Kidney (tissue), 14 donors: ENCODE data around the gene ADGRD1. TPM values are rescaled to one million over a fixed set of nuclear protein-coding genes. Genes with fewer than 3 reads are reported as not detected.
"Not testable (repeated sequence)": the region's sequence is repeated elsewhere in the genome, so short reads cannot be mapped to it uniquely, and the experiment has no call there.

Source experiments
- DNase-seq, 5 donors: peaks; one replicate each; pipeline ENCODE4 v3.0.0-alpha.2; 2013 to 2020
- FAIRE-seq: peaks from 2 replicates; lab custom pipeline; 2012; peaks lifted over from hg19 to GRCh38; lab: Jason Lieb, UNC
- H3K27ac ChIP-seq, 2 donors: one replicate each; pipeline ENCODE4 v1.7.0; 2013; ENCODE audit warnings: low read depth in 2 of 2, low read length in 2 of 2, inconsistent platforms in 1 of 2
- H3K27me3 ChIP-seq: one replicate; pipeline ENCODE4 v1.7.1; 2013; ENCODE audit warnings: low read length, inconsistent platforms; ENCODE audit not compliant: control insufficient read depth, insufficient read depth
- H3K36me3 ChIP-seq, 3 donors: one replicate each; pipeline versions ENCODE4 v1.7.0 to v1.7.1; 2013; ENCODE audit warnings: low read length in 3 of 3, control low read depth in 1 of 3, inconsistent platforms in 1 of 3; ENCODE audit not compliant: insufficient read depth in 3 of 3, control insufficient read depth in 2 of 3
- H3K4me1 ChIP-seq, 3 donors: one replicate each; pipeline versions ENCODE4 v1.7.0 to v1.7.1; 2013; ENCODE audit warnings: low read length in 3 of 3, inconsistent platforms in 1 of 3, low read depth in 1 of 3; ENCODE audit not compliant: control insufficient read depth in 2 of 3, insufficient read depth in 2 of 3
- H3K4me3 ChIP-seq, 3 donors: one replicate each; pipeline versions ENCODE4 v1.7.0 to v1.8.1; 2013; ENCODE audit warnings: low read length in 3 of 3, control low read depth in 1 of 3, inconsistent platforms in 1 of 3
- H3K9ac ChIP-seq, 3 donors: one replicate each; pipeline versions ENCODE4 v1.7.0 to v1.7.1; 2013; ENCODE audit warnings: low read length in 3 of 3, control low read depth in 1 of 3, inconsistent platforms in 1 of 3
- H3K9me3 ChIP-seq, 3 donors: one replicate each; pipeline versions ENCODE4 v1.7.0 to v1.7.1; 2013; ENCODE audit warnings: low read length in 3 of 3, control low read depth in 1 of 3, inconsistent platforms in 1 of 3; ENCODE audit not compliant: control insufficient read depth in 2 of 3, insufficient read depth in 1 of 3
- CTCF ChIP-seq: IDR thresholded peaks from 3 replicates; pipeline ENCODE4 v1.5.1; 2012; ENCODE audit warnings: mild to moderate bottlenecking, moderate library complexity, borderline replicate concordance; ENCODE audit not compliant: insufficient read depth; ENCODE audit errors: extremely low read depth
- intact Hi-C: fragments of 100-400 bp; cut with DNase I; formaldehyde crosslinking; loops from one replicate; pipeline ENCODE4 v1.11.1; 2022
- polyA plus RNA-seq: library from polyadenylated mRNA; stranded (reverse); fragments of 350-450 nt; fragmentation: Illumina TruSeq; extraction: RNeasy Lipid Tissue Mini Kit (QIAGEN cat#74804); gene quantifications from one replicate; pipeline ENCODE4 v1.2.3, GENCODE V29; 2014; ENCODE audit warnings: low read depth, low replicate concordance; ENCODE audit not compliant: insufficient read depth
- total RNA-seq: library from RNA; stranded (reverse); fragmentation: NEBNext Ultra II Directional; extraction: Animal tissue kit (Norgen Biotek cat#: 25700); gene quantifications from one replicate; pipeline ENCODE4 v1.2.1, GENCODE V29; 2021
- donor health status: control.
- donor health status: control.
- donor health status: control.
- donor health status: control.
- donor health status: control.
- donor health status: DM: yes; HTN: yes; CAD: no.
- donor health status: Normal renal cell carcinoma (clear cell type).

The ADGRD1 gene
- total and polyA plus RNA-seq, 2 donors from 2014 or later, result 1.7 to 6.7 TPM

DNA sequence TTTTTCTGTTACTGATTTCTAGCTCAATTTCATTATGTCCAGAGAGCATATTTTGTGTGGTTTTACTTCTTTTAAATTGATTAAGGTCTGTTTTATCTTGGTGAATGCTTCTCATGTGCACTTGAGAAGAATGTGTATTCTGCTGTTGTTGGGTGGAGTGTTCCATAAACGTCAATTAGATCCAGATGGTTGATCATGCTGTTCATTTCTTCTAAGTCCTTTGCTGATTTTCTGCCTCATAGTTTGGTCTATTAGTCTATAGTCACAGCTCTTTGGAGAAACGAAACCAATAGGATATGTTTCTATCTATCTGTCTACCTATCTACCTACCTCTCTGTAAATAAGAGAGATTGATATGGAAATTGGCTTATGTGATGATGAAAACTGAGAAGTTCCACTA is 17.1 kb upstream of the ADGRD1 start:
- intact Hi-C loops, result no loop called here
- H3K4me1 ChIP-seq, result no peaks in the 10 kb centered on the region
- TF ChIP-seq CTCF, result no peak
- no peaks in the 10 kb centered on the region for H3K36me3 ChIP-seq
- FAIRE-seq (no peak), DNase-seq (no peak)
- H3K4me3 ChIP-seq, result no peak overlapping the region
- peaks cover 0 to 11% (median 2%) of the 10 kb centered on the region in 3 donors for H3K9me3 ChIP-seq
- H3K27me3 ChIP-seq, result no peaks in the 10 kb centered on the region
- H3K27ac ChIP-seq, result no peak overlapping the region
- H3K9ac ChIP-seq, result no peak overlapping the region

DNA sequence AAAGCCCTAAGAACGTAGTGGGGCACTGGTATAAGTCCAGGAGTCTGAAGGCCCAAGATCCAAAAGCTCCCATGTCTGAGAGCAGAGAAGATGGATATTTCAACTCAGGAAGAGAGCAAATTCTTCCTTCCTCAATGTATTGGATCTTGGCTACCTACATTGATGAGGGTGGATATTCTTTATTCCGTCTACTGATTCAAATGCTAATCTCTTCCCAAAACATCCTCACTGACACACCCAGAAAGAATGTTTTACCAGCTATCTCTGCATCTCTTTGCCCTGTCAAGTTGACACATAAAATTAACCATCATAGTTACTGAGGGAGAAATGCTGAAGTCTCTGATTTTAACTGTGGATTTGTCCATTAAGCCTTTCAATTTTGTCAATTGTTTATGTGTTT is 16.6 kb upstream of the ADGRD1 start:
- no peak overlapping the region for H3K4me3 ChIP-seq
- DNase-seq (no peak), FAIRE-seq (no peak)
- TF ChIP-seq CTCF, result no peak
- H3K27ac ChIP-seq, result no peak overlapping the region
- no peaks in the 10 kb centered on the region for H3K36me3 ChIP-seq
- no peak overlapping the region for H3K9ac ChIP-seq
- no peaks in the 10 kb centered on the region for H3K27me3 ChIP-seq
- intact Hi-C loops, result no loop called here
- H3K4me1 ChIP-seq, result no peaks in the 10 kb centered on the region
- peaks cover 0 to 11% (median 2%) of the 10 kb centered on the region in 3 donors for H3K9me3 ChIP-seq

GRCh38 chr12:130937546-130937945 is 16.2 kb upstream of the ADGRD1 start:
- DNase-seq, H3K36me3 ChIP-seq, H3K27me3 ChIP-seq, H3K4me3 ChIP-seq, H3K27ac ChIP-seq, H3K9ac ChIP-seq, H3K4me1 ChIP-seq, FAIRE-seq, intact Hi-C loops: not testable (repeated sequence)
- peaks cover 0 to 11% (median 2%) of the 10 kb centered on the region in 3 donors for H3K9me3 ChIP-seq

DNA sequence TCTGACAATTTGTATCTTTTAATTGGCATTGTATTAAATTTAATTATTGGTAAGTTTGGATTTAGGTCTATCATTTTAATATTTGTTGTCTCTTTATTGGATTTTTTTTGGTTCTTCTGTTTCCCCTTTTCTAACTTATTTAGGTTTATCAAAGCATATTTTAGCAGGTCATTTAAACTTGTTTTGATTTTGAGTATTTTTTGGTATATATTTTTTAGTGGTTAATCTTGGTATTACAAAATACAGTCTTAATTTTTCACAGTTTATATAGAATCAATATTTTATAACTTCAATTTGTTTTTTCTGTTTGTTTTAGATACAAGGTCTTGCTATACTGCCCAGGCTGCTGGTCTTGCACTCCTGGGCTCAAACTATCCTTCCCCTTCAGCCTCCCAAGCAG is 15.5 kb upstream of the ADGRD1 start:
- no peak for DNase-seq
- H3K36me3 ChIP-seq, result no peaks in the 10 kb centered on the region
- H3K9me3 ChIP-seq, result peaks cover 0 to 11% (median 2%) of the 10 kb centered on the region in 3 donors
- H3K27me3 ChIP-seq, result no peaks in the 10 kb centered on the region
- H3K4me1 ChIP-seq, result no peaks in the 10 kb centered on the region
- intact Hi-C loops, result no loop called here
- TF ChIP-seq CTCF, result no peak
- H3K27ac ChIP-seq, result no peak overlapping the region
- no peak overlapping the region for H3K4me3 ChIP-seq
- H3K9ac ChIP-seq, result no peak overlapping the region
- peak; percentile 25 for FAIRE-seq
